ENCODE measurements around the gene PI4K2A. TPM values are rescaled to one million over a fixed set of nuclear protein-coding genes. Genes with fewer than 3 reads are reported as not detected.
A peak's percentile ranks its signal among the peaks of the same experiment; 100 is the strongest.

PI4K2A gene
- total RNA-seq, 1 donor from 2014 or later = 16.7 TPM

DNA sequence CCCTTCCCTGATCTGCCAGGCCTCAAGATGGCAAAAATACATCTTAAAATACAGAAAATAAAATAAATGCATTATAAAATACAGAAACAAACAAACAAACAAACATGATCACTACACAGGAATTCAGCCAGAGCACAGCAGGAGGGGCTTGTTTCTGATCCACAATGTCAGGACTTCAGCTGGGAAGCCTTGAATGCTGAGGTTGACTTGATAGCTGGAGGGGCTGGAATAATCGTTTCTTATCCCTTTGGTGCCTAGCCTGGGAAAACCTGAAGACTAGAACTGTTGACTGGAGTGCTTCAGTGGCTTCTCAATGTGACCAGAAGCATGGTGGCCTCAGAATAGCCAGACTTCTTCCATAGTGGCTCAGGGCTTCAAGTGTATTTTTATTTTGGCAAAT is 63.9 kb downstream of the PI4K2A start:
- no peak for DNase-seq (ENCODE audit: low spot score)

DNA sequence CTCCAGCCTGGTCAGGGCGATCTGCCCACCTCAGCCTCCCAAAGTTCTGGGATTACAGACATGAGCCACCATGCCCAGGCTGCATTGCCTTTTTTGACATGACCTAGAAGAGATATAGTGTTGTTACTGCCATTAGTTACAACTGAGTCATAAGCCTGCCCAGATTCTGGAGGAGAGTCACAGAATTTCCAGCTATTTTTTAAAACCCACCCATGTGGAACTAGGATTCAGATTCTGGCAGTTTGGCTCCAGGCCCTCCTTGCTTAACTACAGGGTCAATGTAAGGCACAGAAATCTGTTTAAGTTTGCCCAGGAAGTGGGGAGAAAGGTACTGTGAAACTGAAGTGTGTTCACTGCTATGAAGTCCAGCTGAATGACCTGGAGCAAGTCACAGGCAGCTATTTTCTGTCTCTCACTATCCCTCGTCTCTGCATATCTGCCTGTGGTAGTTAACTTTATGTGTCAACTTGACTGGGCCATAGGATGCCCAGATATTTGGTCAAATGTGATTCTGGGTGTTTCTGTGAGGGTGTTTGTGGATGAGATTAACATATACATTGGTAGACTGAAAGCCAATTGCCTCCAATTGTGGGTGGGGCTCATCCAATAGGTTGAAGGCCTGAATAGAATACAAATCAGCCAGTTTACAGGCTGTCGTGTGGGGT is 64.7 kb downstream of the PI4K2A start:
- DNase-seq (ENCODE audit: low spot score) = no peak

DNA sequence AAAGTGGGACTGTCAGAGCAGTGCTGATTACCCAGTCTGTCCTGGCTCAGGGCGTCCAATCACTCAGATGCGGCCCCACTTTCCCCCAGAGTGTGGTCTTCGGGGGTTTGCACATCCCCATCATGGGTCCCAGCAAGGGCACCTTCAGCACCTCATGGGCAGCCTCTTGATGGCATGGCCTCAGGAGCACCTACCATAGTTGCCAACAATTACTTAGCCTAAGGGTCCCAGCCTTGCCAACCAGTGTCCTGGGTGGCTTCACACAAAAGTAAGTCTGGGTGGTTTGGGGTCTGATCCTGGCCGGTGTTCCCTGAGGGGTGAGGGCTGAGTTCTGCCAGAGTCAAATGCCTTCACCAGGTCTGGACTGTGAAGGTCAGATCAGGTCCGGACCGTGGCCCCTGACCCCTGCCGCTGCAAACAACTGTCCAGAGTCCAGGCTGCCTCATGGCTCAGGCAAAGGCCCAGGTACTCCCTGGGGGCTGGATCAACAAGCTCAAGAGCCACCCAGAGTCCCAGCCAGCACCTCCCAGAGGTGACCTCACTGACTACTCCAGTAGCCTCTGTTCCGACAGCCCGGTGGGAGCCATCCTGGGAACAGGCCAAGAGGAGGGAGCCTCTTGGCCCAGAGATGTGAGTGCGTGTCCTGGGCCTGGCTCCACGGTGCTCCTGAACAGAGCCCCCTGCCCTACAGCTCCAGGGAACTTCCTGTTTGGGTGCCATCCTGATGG is 66.8 kb downstream of the PI4K2A start:
- no peak for DNase-seq (ENCODE audit: low spot score)

DNA sequence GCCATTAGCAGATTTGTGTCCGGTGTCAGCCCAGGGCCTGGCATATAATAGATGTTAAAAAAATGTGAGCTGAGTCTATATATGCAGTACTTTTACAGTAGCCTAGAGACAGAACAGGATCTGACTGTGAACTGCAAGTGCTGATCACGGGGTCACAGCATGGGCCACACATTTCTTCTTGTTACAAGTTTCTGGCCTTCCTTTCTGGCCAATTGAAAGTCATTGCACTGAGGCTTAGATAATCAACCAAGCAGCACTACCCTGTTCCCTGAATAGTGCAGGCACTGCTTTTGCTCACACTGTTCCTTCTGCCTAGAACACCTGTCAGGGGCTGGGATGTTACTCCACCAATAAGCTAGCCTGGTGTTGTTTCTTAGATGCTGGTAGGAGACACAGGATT is 67.7 kb downstream of the PI4K2A start:
- no peak for DNase-seq (ENCODE audit: low spot score)

DNA sequence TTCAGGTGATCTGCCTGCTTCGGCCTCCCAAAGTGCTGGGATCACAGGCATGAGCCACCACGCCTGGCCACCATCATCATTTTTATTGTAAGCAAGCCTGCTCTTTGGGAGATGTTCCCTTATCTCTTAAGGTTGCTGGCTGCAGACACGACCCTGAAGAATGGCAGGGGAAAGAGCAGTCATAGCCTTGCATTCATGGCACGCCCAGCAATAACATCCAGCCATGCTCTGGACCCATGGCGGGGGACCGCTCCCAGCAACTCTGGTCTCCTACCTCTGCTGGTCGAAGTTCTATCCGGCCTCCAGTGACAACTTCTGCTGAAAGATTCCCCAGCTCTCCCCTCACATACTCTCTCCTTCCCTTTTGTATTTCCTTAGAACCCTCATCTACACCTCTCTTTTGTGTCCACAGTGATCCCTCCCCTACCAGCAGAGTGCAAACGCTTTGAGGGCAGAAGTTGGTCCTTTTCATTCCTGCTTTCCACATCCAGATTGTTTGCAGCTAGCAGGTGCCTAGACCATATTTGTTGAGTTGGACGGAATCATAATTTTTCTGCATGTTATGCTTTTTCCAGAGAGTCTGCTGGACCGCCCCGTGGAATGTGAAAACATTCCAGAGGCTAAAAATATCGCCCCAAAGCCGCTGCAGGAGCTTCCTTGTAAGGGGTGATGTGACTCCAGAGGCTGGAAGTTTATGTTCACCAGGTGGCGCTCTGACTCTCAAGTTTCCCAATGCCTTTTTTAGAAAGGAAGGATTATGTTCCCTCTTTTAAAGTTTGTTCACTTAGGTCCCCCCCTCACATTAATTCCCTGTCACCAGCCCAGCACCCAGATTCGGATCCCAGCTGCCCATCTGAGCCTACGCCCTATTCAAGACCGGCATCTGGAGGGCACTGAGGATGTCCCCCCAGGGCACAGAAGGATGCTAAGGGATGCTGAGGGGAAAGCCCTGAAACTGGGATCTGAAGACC is 68.8 kb downstream of the PI4K2A start:
- DNase-seq (ENCODE audit: low spot score) = peak; percentile 85

DNA sequence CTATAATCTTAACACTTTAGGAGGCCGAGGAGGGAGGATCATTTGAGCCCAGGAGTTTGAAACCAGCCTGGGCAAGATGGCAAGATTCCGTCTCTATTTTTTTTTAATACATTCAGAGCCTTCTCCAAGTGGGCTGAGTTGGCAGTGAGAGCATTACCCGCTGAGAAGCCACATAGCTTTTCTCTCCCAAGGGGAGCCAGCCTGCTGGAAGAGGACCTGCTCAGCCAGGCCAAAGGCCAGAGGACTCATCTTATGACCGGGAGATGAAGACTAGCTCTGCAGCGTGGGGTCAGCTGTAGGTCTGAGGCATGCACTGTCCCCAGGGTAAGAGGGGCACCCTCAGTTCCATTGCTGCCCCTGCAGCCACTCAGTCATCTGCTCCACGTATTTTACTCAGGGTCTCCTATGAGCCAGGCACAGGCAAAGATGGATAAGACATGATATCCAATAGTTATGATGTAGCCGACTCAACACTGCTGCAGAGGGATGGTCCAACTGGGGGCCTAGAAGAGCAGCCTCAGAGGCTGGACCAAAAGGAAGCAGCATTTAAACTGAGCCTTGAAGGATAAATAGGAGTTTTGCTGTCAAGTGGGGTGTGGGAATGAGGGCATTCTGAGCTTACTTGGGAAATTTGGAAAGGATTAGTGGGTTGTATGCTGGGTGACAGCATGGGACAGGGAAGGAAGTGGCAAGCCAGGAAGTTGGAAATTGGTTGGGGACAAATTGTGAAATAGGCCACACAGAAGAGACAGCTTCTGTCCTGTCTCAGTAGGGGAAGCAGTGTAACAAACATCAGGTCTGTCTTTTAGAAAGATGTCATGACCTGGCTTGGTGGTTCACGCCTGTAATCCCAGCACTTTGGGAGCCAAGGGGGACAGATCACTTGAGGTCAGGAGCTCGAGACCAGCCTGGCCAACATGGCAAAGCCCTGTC is 71.4 kb downstream of the PI4K2A start:
- DNase-seq (ENCODE audit: low spot score) = no peak

DNA sequence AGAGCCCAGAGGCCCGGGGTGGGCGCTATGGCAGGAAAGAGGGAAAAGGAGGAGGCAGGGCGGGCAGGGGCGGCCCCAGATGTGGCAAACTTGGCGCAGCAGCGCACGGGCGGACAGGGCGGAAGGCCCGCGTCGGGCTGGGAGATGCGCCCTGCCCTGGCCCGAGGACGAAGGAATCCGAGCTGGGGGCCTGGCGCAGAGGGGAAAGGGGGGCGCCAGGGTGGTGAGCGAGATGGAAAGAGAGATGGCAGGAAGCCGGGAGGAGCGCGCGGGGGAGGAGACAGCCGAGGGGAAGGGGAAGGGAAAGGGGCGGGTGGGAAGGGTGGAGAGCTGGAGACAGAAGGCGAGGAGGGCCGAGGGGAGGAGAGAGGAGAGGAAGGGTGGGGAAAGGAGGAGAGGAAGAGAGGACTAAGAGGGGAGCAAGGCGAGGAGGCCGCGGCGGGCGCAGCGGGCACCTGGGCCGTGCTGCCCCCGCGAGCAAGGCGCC is 72.9 kb downstream of the PI4K2A start, which contains the start of gene MARVELD1:
Gene MARVELD1, plus strand, starts transcription at position 392 of the 487 bp plus-strand sequence. CDS start 147 bp downstream, outside the sequence.
- DNase-seq (ENCODE audit: low spot score) = peak; percentile 90

DNA sequence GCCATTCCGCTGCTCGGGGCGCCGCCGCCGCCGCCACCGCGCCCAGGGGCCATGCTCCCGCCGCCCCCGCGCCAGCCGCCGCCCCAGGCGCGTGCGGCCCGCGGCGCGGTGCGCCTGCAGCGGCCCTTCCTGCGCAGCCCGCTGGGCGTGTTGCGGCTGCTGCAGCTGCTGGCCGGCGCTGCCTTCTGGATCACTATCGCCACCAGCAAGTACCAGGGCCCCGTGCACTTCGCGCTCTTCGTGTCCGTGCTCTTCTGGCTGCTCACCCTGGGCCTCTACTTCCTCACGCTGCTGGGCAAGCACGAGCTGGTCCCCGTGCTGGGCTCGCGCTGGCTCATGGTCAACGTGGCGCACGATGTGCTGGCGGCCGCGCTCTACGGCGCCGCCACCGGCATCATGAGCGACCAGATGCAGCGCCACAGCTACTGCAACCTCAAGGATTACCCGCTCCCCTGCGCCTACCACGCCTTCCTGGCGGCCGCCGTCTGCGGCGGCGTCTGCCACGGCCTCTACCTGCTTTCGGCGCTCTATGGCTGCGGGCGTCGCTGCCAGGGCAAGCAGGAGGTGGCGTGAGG is 73.4 kb downstream of the PI4K2A start:
- DNase-seq (ENCODE audit: low spot score) = peak; percentile 75

DNA sequence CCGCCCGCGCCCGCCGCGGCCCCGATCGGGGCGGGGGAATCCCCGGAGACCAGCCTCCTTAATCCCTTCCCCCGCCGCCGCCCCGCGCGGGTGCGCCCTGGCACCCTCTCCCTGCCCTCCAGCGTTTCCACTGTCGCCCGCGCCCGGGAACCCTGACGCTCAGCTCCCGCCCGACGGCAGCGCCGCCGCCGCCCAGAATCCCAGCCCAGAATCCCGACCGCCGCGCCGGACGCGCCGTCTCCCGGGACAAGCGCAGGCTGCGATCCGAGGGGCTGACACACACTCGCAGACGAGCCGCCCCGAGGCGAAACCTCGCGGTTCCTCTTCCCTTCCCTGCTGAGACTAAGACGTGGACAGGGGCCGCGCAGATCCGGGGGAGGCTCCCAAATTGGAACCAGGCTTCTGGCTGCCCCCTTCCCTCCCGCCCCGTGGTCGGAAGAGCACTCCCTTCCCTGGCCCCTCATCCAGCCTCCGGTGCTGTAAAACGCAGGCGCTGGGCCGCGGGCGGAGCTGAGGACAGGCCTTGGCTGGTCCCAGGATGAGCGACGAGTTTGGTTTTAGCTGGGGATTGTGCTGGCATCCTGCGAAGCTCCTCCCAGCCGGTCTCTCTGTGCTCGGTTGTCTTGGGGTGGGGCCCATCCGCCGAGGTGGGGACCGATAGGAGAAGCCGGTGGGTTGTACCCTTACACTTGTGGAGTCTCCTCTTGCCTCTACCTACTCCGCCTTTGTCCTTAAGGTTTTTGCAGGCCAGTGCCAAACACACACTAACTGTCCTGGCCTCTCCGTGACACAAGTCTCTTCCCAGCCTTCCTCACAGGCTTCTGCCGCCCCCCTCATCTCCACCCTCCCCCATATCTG is 74.2 kb downstream of the PI4K2A start:
- peak; percentile 88 for DNase-seq (ENCODE audit: low spot score)

DNA sequence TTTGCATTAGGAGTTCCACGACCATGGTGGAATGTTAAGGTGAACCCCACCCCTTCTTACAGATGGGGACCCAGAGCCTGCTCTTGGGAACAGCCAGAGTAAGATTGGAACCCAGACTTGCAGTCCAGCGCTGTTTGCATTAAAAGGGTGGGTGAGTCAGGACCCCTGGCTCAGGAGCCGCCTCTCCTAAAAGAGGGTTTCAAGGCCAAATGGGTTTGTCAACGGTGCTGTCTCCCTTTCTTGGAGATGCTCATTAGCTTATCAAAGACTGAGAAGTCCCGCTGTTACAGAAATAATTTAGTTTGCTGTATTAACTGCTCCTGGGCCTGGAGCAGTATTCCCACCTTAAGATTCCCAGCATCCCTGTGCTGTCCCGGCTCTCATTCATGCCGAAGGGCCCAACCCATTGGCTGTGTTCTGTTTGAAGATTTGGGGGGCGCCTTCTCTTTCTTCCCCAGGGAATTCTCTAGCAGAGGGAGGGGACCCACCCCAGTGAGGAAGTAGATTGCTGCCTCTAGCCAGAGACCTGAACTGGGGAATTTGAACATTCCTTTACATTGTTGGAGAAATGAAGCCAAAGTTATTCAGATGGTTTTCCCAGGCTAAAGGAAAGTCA is 74.9 kb downstream of the PI4K2A start:
- DNase-seq (ENCODE audit: low spot score) = no peak

DNA sequence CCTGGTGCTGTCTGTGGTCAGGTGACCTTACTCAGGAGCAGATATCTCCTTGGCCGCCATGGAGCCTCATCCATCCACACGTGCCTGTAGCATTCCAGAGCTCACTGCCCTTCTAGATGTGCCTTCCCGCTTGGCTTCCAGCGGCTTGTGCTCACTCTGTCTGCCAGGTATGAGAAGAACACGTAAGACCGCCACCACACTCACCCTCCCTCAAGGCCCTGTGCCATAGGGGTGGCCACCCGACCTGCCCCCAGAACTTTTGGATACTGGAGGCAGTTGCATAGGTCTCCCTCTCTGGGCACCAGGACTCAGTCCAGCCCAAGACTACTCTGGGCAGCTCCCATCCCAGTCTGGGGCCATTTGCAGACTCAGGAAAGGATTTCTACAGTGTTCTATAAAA is 77.2 kb downstream of the PI4K2A start:
- no peak for DNase-seq (ENCODE audit: low spot score)

DNA sequence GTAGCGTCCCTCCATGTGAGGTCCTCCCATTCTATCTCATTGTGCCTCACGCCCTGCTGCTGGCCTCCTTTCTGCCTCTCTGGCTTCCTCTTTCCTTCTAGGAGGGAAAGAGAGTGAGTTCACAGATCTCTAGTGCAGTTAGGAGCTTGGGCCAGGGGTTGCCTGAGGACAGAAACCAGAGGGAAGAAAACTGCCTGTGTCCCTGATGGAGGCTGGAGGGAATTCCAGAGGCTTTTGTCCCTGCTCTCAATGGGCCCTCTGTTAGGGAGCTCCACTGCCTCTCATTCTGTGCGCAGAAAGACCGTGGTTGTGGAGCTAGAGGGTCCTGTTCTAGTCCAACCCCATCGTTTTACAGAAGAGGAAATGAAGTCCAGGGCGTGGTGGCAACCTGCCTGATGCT is 77.7 kb downstream of the PI4K2A start:
- DNase-seq (ENCODE audit: low spot score) = no peak

DNA sequence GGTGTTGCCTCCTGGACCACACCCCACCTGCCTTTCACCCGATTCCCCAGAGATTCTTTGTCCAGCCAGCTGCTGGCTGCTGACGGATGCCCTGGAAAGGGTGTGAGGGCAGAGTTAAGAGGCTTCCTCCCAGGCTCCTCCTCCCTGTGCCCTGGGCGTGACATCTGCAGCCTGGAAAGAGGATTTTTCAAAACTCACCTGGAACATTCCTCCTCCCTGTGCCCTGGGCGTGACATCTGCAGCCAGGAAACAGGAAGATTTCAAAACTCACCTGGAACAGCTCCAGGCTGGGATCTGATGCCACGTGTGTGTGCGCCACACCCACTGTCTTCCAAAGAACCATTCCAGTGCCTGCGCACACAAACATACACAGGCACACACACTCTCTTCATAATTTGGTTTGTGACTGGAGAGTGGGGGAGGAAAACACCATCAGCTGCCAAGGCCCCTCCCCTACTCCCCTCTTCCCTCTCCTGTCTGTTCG is 78.2 kb downstream of the PI4K2A start:
- peak; percentile 82 for DNase-seq (ENCODE audit: low spot score)

DNA sequence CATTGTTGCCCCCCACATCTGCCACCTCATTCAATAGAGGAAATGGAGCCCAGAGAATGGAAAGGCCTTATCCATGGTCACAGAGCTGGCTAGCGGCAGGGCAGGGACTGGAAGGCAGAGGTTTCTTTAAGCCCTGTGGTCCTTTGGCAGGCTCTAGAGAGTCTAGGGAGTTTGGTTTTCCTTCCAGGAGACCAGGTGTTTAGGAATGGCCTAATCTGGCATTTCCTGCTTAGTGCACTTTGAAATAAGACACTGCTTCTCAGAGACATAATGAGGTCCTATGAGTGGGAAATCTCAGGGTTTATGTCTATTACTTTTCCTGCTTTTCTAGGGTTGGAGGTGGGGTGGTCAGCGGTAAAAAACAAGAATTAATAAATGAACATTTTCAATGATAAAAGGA is 79.1 kb downstream of the PI4K2A start:
- no peak for DNase-seq (ENCODE audit: low spot score)

DNA sequence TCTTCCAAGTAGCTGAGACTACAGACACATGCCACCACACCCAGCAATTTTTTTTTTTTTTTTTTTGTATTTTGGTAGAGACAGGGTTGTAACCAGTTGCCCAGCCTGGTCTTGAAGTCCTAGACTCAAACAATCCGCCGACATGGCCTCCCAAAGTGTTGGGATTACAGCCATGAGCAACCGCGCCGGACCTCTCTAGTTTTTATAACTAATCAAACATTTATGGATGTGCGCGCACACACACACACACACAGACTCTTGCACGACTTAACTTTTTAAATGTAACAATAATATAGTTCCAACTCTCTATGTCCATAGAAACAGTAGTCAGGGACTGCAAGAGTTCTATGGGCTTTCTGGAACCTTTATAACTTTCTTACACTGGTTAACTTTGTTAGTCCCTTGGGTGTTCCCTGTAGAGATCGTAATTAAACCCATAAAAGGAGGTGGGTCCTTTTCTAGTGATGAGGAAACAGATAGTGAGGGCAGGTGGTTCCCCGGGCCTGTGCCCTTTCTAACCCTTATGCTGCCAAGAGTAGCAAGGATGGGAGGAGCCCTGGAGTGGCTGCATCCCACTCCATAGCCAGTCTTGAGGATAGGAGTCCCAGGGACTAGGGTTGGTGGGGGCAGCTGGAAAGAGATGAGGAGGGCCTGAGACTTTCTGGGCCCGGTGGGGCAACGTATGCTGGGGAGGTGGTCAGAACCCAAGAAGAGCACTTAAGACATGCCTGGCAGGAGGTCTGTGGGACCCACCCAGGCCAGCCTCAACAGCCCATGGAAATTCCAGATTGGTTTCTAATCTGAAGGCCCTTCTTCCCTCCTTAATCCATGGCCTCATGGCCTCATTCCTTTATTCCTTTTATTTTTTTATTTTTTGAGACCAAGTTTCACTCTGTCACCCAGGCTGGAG is 81.7 kb downstream of the PI4K2A start:
- DNase-seq (ENCODE audit: low spot score) = no peak

DNA sequence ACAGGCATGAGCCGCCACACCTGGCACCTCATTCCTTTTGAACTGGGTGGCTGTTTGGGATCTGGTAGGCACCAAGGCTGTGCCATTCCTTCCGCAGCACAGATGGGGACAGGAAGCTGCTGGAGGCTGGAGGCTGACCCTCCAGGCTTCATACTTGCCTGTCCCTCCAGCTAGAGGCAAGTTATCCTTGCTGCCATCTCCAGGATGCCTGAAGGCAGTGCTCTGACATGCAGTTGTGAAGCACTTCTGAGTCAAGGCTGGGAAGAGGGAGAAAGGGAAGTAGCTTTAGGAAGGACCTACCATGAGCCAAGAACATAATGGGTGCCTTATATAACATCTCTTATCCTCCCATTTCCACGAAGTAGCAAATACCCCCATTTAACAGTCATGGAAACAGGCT is 82.5 kb downstream of the PI4K2A start:
- no peak for DNase-seq (ENCODE audit: low spot score)

DNA sequence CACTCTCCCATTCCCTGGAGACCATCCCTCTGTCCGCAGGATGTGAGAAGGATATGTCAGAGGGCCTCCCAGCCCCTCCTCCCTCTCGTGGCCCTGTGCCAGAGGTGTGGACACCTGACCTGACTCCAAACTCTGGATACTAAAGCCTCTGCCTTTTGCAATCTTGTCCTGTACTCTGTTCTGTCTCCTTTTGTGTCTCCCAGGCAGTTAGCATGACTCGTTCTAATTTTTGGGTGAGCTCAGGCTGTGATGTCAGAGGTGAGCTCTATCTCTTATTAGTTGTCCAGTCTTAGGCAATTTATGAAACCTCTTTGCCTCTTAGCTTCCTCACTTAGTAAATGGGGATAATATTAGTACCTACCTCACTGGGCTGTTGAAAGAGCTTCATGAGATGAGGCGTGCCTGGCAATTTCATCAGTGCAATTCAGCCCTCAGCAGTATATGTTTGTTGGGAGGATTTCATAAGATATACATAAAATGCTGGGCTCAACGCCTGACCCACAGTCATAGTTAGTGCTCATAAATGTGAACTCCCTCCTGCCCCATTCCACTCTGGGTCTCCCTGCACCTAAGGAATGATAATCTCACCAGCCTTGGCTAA is 84.0 kb downstream of the PI4K2A start:
- DNase-seq (ENCODE audit: low spot score) = no peak

Measured in ureter (tissue), 1 donor.